GM18519 (cell line): ENCODE results near the gene LEF1.

Experiments used
- ATAC-seq: cut with Tn5 transposase; IDR thresholded peaks from one replicate; pipeline ENCODE4 v1.9.1; 2021; ENCODE audit warnings: mild to moderate bottlenecking, moderate library complexity; ENCODE audit not compliant: unreplicated experiment, low FRiP score

Gene LEF1

DNA sequence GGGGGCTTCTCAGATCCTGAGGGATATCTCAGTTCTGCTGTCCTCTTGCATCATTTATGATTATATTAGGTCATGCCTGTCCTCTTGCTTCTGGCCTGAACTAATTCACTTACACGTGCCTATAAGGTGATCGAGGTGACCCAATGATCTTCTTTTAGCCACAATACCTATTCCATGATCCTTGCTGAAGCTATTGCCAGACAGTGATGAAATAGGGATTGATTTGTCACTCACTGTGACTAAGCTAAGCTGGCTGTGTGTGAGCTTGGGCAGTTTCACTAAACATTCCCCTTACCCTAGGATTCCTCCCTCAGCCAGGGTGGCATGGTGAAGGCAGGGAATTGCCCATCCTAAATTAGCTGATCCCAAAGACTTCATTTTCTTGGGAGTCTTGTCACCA, 160.0 kb downstream of the LEF1 start:
- ATAC-seq, result no peak

DNA sequence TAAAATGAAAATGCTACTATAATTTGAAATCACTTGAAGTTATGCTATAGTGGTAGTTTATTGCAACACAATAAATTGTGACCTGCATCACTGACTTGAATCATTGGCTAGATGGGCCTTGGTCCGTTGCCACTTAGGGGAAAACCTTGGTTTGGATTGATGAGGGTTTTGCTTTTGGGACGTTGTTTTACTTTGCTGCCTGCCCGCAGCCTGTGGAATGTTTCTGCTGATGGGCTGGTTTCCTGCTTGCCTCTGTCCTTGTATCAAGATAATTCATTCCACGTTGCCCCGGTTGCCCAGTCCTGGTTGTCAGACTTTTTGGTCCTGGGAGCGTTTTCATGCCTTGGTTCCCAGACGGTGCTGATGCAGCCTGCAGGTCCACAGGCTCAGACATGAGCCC, 160.7 kb downstream of the LEF1 start:
- no peak for ATAC-seq

DNA sequence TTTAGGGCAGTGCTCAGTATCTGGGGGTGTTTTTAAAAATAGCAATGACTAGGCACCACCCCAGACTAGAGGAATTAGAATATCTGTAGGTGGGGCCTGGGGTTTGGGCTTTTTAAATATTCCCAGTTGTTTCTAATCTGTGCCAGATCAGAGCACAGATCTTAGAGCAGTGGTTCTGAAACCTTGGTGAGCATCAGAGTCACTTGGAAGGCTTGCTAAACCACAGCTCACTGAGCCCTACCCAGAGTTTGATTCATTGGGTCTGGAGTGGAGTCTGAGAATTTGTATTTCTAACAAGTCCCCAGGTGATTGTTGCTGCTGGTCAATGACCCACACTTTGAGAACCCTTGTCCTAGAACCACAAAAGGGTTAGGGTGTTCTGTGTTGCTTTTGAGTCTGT, 162.4 kb downstream of the LEF1 start:
- no peak for ATAC-seq

DNA sequence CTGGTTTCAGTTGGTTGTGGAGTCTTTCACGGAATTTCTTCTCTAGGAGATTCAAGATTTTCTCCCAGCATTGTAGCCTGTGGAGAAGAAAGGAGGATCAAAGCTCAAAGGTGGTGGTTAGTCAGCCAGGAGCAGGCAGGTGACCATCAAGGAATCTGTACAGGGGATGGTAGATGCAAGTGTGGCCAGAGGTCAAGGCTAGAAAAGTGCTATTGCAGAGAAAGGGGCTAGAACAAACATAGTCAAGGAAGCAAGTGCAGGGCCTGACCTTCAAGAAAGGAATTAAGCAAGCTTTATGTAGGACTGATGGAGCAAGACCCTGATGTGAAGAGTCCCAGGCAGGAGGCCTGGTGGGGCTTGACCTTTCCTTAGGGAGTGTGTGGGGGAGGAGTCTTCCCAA, 162.9 kb downstream of the LEF1 start:
- no peak for ATAC-seq

DNA sequence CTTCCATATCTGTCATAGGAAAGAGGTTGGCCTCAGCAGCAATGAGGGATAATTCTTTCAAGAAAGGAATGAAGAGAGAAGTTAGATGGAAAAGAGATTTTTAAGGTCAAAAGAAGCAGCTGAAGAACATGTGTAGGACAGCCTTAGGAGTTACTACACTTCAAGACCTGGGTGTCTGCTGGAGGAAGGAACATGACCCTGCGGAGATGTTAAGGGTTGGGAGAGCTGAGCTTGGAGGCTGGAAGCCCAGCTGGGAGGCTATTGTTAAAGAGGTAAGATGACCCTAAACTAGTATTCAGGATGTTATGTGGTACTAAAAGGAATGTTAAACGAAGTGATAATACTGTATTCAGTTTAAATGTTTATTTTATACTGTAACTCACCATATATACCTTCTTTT, 164.1 kb downstream of the LEF1 start:
- no peak for ATAC-seq

GRCh38 chr4:108003982-108004515, 164.7 kb downstream of the LEF1 start:
- no peak for ATAC-seq

- no peak for ATAC-seq
These were observed 167.1 kb downstream of the LEF1 start for GRCh38 chr4:108001540-108002135.

- no peak for ATAC-seq
These were observed 168.7 kb downstream of the LEF1 start for GRCh38 chr4:107999932-108000539.

DNA sequence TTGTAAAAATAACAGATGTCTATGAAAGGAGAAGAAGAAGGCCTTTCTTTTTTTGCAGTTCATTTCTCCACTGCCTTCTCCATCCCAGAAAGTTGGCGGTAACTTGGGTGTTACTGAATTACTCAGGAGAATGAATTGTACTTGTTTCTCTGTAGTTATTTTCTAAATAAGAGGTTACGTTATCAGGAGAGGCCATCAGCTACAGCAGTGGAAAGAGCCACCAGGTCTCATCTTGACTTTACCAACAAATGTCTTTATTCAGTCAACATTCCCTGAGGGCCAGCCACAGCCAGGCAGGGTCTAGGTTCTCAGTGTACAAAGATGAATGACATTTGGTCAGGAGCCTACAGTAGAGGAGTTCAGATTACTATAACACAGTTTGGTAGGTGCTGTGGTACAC, 170.9 kb downstream of the LEF1 start:
- no peak for ATAC-seq
